Keratinocyte (primary cell): Measurements from ENCODE around the gene KCND2.

Experiments
- EZH2 ChIP-seq: IDR thresholded peaks from one replicate; pipeline ENCODE4 v1.6.1; 2012; ENCODE audit warnings: inconsistent platforms, mild to moderate bottlenecking, low read length, moderate library complexity
- TF ChIP-seq, protein P1 (sequence below), 3 experiments: IDR thresholded peaks in 1 of 3; conservative IDR thresholded peaks in 1 of 3; optimal IDR thresholded peaks in 1 of 3; 2 replicates in 2 of 3; 3 replicates in 1 of 3; pipeline versions ENCODE3 to v1.5.1; 2011; ENCODE audit warnings: low read length in 3 of 3, mild to moderate bottlenecking in 3 of 3, moderate library complexity in 2 of 3, control low read depth in 1 of 3, inconsistent platforms in 1 of 3; ENCODE audit not compliant: insufficient read depth in 2 of 3; ENCODE audit errors: extremely low read depth in 1 of 3

DNA sequence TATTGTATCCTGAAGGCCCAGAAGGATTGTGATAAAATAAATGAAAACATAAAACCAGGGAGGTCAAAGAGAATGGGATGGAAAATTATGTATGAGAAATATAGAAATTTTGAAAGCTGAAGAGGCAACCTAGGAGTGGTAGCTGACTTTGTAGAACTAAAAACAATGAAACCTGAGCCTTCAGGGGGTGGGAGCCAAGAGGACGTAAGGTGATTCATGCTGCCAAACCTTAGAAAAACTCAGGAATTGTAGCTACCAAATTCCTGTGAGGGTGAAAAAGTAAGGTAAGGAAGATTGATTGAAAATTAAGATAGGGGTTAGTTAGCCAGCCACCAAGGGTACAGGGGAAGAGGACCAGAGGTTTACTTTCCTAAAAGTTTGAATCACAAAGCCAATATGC lies 213.2 kb downstream of the KCND2 start:
- TF ChIP-seq, protein P1, sequence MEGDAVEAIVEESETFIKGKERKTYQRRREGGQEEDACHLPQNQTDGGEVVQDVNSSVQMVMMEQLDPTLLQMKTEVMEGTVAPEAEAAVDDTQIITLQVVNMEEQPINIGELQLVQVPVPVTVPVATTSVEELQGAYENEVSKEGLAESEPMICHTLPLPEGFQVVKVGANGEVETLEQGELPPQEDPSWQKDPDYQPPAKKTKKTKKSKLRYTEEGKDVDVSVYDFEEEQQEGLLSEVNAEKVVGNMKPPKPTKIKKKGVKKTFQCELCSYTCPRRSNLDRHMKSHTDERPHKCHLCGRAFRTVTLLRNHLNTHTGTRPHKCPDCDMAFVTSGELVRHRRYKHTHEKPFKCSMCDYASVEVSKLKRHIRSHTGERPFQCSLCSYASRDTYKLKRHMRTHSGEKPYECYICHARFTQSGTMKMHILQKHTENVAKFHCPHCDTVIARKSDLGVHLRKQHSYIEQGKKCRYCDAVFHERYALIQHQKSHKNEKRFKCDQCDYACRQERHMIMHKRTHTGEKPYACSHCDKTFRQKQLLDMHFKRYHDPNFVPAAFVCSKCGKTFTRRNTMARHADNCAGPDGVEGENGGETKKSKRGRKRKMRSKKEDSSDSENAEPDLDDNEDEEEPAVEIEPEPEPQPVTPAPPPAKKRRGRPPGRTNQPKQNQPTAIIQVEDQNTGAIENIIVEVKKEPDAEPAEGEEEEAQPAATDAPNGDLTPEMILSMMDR (optimal IDR thresholded peaks at IDR 0.05 in 1 of 3, IDR thresholded peaks at IDR 0.05 in 1 of 3, conservative IDR thresholded peaks at IDR 0.05 in 1 of 3; ENCODE audit: extremely low read depth in 1 of 3, insufficient read depth in 2 of 3, low read length in 3 of 3) = no peak
- TF ChIP-seq EZH2 = no peak
